ENCODE data around the gene UGGT2.

DNA sequence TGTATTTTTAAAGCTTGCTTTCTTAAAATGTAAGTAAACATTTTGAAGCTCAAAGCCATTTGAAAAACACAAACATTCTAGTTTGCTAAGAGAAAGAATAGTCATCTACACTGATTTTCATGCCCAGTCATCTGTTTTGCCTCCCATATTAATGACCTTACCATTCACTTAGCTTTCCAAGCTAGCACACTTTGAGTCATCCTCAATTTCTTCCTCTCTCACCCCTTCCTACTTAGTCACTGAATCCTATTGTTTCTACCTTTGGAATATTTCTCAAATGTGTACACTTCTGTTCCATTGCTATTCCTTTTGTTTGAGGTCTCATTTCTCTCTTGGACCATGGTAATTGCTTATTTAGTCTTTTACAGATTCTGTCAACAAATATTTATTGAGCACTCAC is 29.4 kb upstream of the UGGT2 start:
- no peak for TF ChIP-seq ARNT2 (CRISPR knock-in tag; IDR thresholded peaks at IDR 0.05; ENCODE audit: low read depth)
- TF ChIP-seq NR2C2 (CRISPR knock-in tag; IDR thresholded peaks at IDR 0.05; ENCODE audit: borderline replicate concordance), result no peak
- no peak for TF ChIP-seq GABPA (IDR thresholded peaks at IDR 0.05; ENCODE audit: low read depth, low read length)
- TF ChIP-seq GABPA (CRISPR knock-in tag; IDR thresholded peaks at IDR 0.05; ENCODE audit: low read depth), result no peak
- no peak for TF ChIP-seq GZF1 (CRISPR knock-in tag; IDR thresholded peaks at IDR 0.05)
- TF ChIP-seq ZNF12 (CRISPR knock-in tag; IDR thresholded peaks at IDR 0.05), result no peak
- TF ChIP-seq TCF7 (IDR thresholded peaks at IDR 0.05; ENCODE audit: low read depth), result no peak
- no peak for TF ChIP-seq TBP (CRISPR knock-in tag; IDR thresholded peaks at IDR 0.05)
- TF ChIP-seq SMC3 (IDR thresholded peaks at IDR 0.05; ENCODE audit: low read length), result no peak
- TF ChIP-seq, protein P1, sequence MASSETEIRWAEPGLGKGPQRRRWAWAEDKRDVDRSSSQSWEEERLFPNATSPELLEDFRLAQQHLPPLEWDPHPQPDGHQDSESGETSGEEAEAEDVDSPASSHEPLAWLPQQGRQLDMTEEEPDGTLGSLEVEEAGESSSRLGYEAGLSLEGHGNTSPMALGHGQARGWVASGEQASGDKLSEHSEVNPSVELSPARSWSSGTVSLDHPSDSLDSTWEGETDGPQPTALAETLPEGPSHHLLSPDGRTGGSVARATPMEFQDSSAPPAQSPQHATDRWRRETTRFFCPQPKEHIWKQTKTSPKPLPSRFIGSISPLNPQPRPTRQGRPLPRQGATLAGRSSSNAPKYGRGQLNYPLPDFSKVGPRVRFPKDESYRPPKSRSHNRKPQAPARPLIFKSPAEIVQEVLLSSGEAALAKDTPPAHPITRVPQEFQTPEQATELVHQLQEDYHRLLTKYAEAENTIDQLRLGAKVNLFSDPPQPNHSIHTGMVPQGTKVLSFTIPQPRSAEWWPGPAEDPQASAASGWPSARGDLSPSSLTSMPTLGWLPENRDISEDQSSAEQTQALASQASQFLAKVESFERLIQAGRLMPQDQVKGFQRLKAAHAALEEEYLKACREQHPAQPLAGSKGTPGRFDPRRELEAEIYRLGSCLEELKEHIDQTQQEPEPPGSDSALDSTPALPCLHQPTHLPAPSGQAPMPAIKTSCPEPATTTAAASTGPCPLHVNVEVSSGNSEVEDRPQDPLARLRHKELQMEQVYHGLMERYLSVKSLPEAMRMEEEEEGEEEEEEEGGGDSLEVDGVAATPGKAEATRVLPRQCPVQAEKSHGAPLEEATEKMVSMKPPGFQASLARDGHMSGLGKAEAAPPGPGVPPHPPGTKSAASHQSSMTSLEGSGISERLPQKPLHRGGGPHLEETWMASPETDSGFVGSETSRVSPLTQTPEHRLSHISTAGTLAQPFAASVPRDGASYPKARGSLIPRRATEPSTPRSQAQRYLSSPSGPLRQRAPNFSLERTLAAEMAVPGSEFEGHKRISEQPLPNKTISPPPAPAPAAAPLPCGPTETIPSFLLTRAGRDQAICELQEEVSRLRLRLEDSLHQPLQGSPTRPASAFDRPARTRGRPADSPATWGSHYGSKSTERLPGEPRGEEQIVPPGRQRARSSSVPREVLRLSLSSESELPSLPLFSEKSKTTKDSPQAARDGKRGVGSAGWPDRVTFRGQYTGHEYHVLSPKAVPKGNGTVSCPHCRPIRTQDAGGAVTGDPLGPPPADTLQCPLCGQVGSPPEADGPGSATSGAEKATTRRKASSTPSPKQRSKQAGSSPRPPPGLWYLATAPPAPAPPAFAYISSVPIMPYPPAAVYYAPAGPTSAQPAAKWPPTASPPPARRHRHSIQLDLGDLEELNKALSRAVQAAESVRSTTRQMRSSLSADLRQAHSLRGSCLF (CRISPR knock-in tag; IDR thresholded peaks at IDR 0.05; ENCODE audit: borderline replicate concordance), result no peak
